Measurements from ENCODE around the gene ABCA7.

The ABCA7 gene

GRCh38 chr19:1026783-1027649 is 12.9 kb upstream of the ABCA7 start:
- no peak for FAIRE-seq
- no peak for TF ChIP-seq POLR2A (IDR thresholded peaks at IDR 0.05; ENCODE audit: low read depth, low read length)

GRCh38 chr19:1027650-1028061 is 12.3 kb upstream of the ABCA7 start:
- DNase-seq (ENCODE audit: insufficient read length, low spot score) (no peak), FAIRE-seq (no peak)
- no peak for TF ChIP-seq POLR2A (IDR thresholded peaks at IDR 0.05; ENCODE audit: low read depth, low read length)

More at GRCh38 chr19:1026783-1027649, 12.9 kb upstream of the ABCA7 start:
- DNase-seq (ENCODE audit: insufficient read length, low spot score): no peak

- TF ChIP-seq POLR2A (IDR thresholded peaks at IDR 0.05; ENCODE audit: low read depth, low read length): peak; percentile 32; the same call in 1 of the 2 replicates
- FAIRE-seq (no peak), DNase-seq (ENCODE audit: insufficient read length, low spot score) (peak; percentile 81)
Observed at GRCh38 chr19:1028062-1028926, 11.6 kb upstream of the ABCA7 start.

GRCh38 chr19:1032264-1032867 is 7.5 kb upstream of the ABCA7 start:
- TF ChIP-seq POLR2A (IDR thresholded peaks at IDR 0.05; ENCODE audit: low read depth, low read length): no peak
- FAIRE-seq (no peak), DNase-seq (ENCODE audit: insufficient read length, low spot score) (no peak)

- FAIRE-seq: no peak
Observed at GRCh38 chr19:1035998-1036621, 3.8 kb upstream of the ABCA7 start.

GRCh38 chr19:1037621-1038064 is 2.3 kb upstream of the ABCA7 start:
- no peak for FAIRE-seq
- no peak for TF ChIP-seq POLR2A (IDR thresholded peaks at IDR 0.05; ENCODE audit: low read depth, low read length)

More at GRCh38 chr19:1035998-1036621, 3.8 kb upstream of the ABCA7 start:
- no peak for TF ChIP-seq POLR2A (IDR thresholded peaks at IDR 0.05; ENCODE audit: low read depth, low read length)
- DNase-seq (ENCODE audit: insufficient read length, low spot score): no peak

GRCh38 chr19:1038978-1039645 is 795 bp upstream of the ABCA7 start:
- TF ChIP-seq POLR2A (IDR thresholded peaks at IDR 0.05; ENCODE audit: low read depth, low read length): no peak
- FAIRE-seq (no peak), DNase-seq (ENCODE audit: insufficient read length, low spot score) (no peak)

More at GRCh38 chr19:1037621-1038064, 2.3 kb upstream of the ABCA7 start:
- no peak for DNase-seq (ENCODE audit: insufficient read length, low spot score)

GRCh38 chr19:1040476-1041271 is 767 bp downstream of the ABCA7 start:
- peak; percentile 99 for DNase-seq (ENCODE audit: insufficient read length, low spot score)

GRCh38 chr19:1041272-1041834 is 1.4 kb downstream of the ABCA7 start:
- no peak for TF ChIP-seq POLR2A (IDR thresholded peaks at IDR 0.05; ENCODE audit: low read depth, low read length)
- FAIRE-seq (no peak), DNase-seq (ENCODE audit: insufficient read length, low spot score) (no peak)

More at GRCh38 chr19:1040476-1041271, 767 bp downstream of the ABCA7 start:
- FAIRE-seq: peak; percentile 64
- TF ChIP-seq POLR2A (IDR thresholded peaks at IDR 0.05; ENCODE audit: low read depth, low read length): 0 out of 2 replicates have a peak, but pooled peaks have one; percentile 5

- DNase-seq (ENCODE audit: insufficient read length, low spot score) (peak; percentile 80), FAIRE-seq (no peak)
- TF ChIP-seq POLR2A (IDR thresholded peaks at IDR 0.05; ENCODE audit: low read depth, low read length): no peak; the same call in 1 of the 2 replicates
Observed at GRCh38 chr19:1041835-1042685, 2.2 kb downstream of the ABCA7 start.
